AG04450 (cell line): ENCODE results near the gene UPF1. TPM values are rescaled to one million over a fixed set of nuclear protein-coding genes. Genes with fewer than 3 reads are reported as not detected.

Source experiments
- CTCF ChIA-PET: fragments of 300-600, 350-600 bp; formaldehyde crosslinking; extraction: SDS; loops from one replicate; lab custom pipeline; 2022; ENCODE audit warnings: antibody characterized with exemption, inconsistent platforms; lab: Charles Lee
- POLR2A ChIA-PET: fragments of 350-600 bp; formaldehyde crosslinking; extraction: SDS; loops from one replicate; lab custom pipeline; 2021; ENCODE audit warnings: antibody characterized with exemption, inconsistent platforms; lab: Yijun Ruan, JAX
- DNase-seq: peaks from one replicate; pipeline ENCODE4 v3.0.0-alpha.2; 2011; ENCODE audit warnings: low read depth, low spot score
- H3K27ac ChIP-seq: one replicate; pipeline ENCODE4 v1.5.1; 2012; ENCODE audit warnings: low read depth, low read length, control low read depth
- H3K27me3 ChIP-seq: one replicate; pipeline ENCODE4 v1.6.0; 2012; ENCODE audit warnings: low read length; ENCODE audit not compliant: control insufficient read depth, insufficient read depth
- H3K4me3 ChIP-seq: 2 replicates; pipeline ENCODE4 v1.5.1; 2011; ENCODE audit warnings: mild to moderate bottlenecking, low read depth, low read length, control low read depth
- H3K9me3 ChIP-seq: 2 replicates; pipeline ENCODE4 v1.5.1; 2012; ENCODE audit warnings: low read length; ENCODE audit not compliant: control insufficient read depth, insufficient read depth
- CTCF ChIP-seq: IDR thresholded peaks from 2 replicates; pipeline ENCODE4 v1.5.1; 2011; ENCODE audit warnings: low read depth, low read length, control low read depth, inconsistent platforms
- polyA plus RNA-seq: library from polyadenylated mRNA; depleted of rRNA; stranded (reverse); fragments of >200 nt; gene quantifications from 2 replicates; pipeline ENCODE4 v1.2.3, GENCODE V29; 2011

UPF1 gene
- polyA plus RNA-seq, 1 experiment = 28.2 TPM

- Histone ChIP-seq H3K27me3 (peaks cover 40% of the 10 kb centered on the region), H3K27ac (no peak overlapping the region), H3K4me3 (no peak overlapping the region), H3K9me3 (peaks cover 5% of the 10 kb centered on the region; the same call in 1 of the 2 replicates)
- POLR2A ChIA-PET = interaction anchor here (0.6 kb wide), 1 partner anchor 33 kb away, joined by 3 read pairs; no protein-coding TSS in a partner anchor
- TF ChIP-seq CTCF = no peak
- no peak for DNase-seq
- CTCF ChIA-PET = no interaction called here
Observed at GRCh38 chr19:18799389-18799970, 32.3 kb upstream of the UPF1 start.

- DNase-seq = no peak
- Histone ChIP-seq H3K9me3 (peaks cover 5% of the 10 kb centered on the region; the same call in 1 of the 2 replicates), H3K27ac (no peak overlapping the region), H3K4me3 (no peak overlapping the region), H3K27me3 (peaks cover 41% of the 10 kb centered on the region)
- ChIA-PET CTCF (no interaction called here), POLR2A (no interaction called here)
- no peak for TF ChIP-seq CTCF
Observed at GRCh38 chr19:18800079-18800478, 31.7 kb upstream of the UPF1 start.

GRCh38 chr19:18800636-18801035 is 31.1 kb upstream of the UPF1 start:
- POLR2A ChIA-PET = no interaction called here
- TF ChIP-seq CTCF = no peak
- Histone ChIP-seq H3K27ac (peak overlapping the region; percentile 21), H3K27me3 (peaks cover 39% of the 10 kb centered on the region), H3K4me3 (no peak overlapping the region), H3K9me3 (peaks cover 5% of the 10 kb centered on the region; the same call in 1 of the 2 replicates)
- no peak for DNase-seq
- CTCF ChIA-PET = no interaction called here

GRCh38 chr19:18802354-18802753 is 29.4 kb upstream of the UPF1 start:
- Histone ChIP-seq H3K27ac (no peak overlapping the region), H3K4me3 (no peak overlapping the region), H3K27me3 (peaks cover 37% of the 10 kb centered on the region), H3K9me3 (peaks cover 5% of the 10 kb centered on the region; the same call in 1 of the 2 replicates)
- DNase-seq = no peak
- no peak for TF ChIP-seq CTCF
- ChIA-PET POLR2A (no interaction called here), CTCF (no interaction called here)

- POLR2A ChIA-PET = no interaction called here
- Histone ChIP-seq H3K4me3 (no peak overlapping the region), H3K9me3 (peaks cover 5% of the 10 kb centered on the region; the same call in 1 of the 2 replicates), H3K27me3 (peaks cover 32% of the 10 kb centered on the region), H3K27ac (no peak overlapping the region)
- no peak for DNase-seq
- CTCF ChIA-PET = no interaction called here
- TF ChIP-seq CTCF = no peak
Observed at GRCh38 chr19:18803550-18804138, 28.1 kb upstream of the UPF1 start.
